CD4-positive, alpha-beta T cell treated with Interleukin-4 for 1 hour (primary cell): ENCODE results near the gene SATL1.
"Not testable (repeated sequence)": the region's sequence is repeated elsewhere in the genome, so short reads cannot be mapped to it uniquely, and the experiment has no call there.

ENCODE experiments used
- DNase-seq, 2 donors: peaks; one replicate each; pipeline ENCODE4 v3.0.0-alpha.2; 2020 to 2022

Gene SATL1

GRCh38 chrX:85107407-85107806, 136.2 kb downstream of the SATL1 start:
- no peak for DNase-seq

- DNase-seq = no peak
These were observed 154.2 kb downstream of the SATL1 start for GRCh38 chrX:85089321-85089840.

- DNase-seq = peak in 1 of 2 donors; percentile 33
These were observed 158.7 kb downstream of the SATL1 start for GRCh38 chrX:85084770-85085393.

- DNase-seq = not testable (repeated sequence)
These were observed 166.3 kb downstream of the SATL1 start for GRCh38 chrX:85077247-85077646.

GRCh38 chrX:85065512-85066198, 177.9 kb downstream of the SATL1 start:
- no peak for DNase-seq

- no peak for DNase-seq
These were observed 190.8 kb downstream of the SATL1 start for GRCh38 chrX:85052636-85053343.

- no peak for DNase-seq
These were observed 191.4 kb downstream of the SATL1 start for GRCh38 chrX:85052205-85052604.

- no peak for DNase-seq
These were observed 192.0 kb downstream of the SATL1 start for GRCh38 chrX:85051627-85052026.
